Parathyroid adenoma (tissue), 2 donors: ENCODE data around the gene UGT1A8.

ENCODE experiments used
- H2AFZ ChIP-seq: fragments of 300-600 bp; sonication (generic); one replicate; pipeline ENCODE4 v1.7.0; 2017; ENCODE audit warnings: antibody characterized with exemption, mild to moderate bottlenecking
- H3K27ac ChIP-seq: fragments of 300-600 bp; sonication (generic); one replicate; pipeline ENCODE4 v1.7.0; 2017
- H3K27me3 ChIP-seq: fragments of 300-600 bp; sonication (generic); one replicate; pipeline ENCODE4 v1.7.0; 2017; ENCODE audit warnings: low read length; ENCODE audit not compliant: control insufficient read depth, insufficient read depth
- H3K36me3 ChIP-seq: fragments of 300-600 bp; sonication (generic); one replicate; pipeline ENCODE4 v1.7.0; 2017; ENCODE audit warnings: low read length; ENCODE audit not compliant: control insufficient read depth, insufficient read depth
- H3K4me1 ChIP-seq: fragments of 300-600 bp; sonication (generic); one replicate; pipeline ENCODE4 v1.7.0; 2017; ENCODE audit warnings: control low read depth
- H3K4me2 ChIP-seq: fragments of 300-600 bp; sonication (generic); one replicate; pipeline ENCODE4 v1.7.0; 2017; ENCODE audit warnings: low read length
- H3K4me3 ChIP-seq: fragments of 300-600 bp; sonication (generic); one replicate; pipeline ENCODE4 v1.7.0; 2017; ENCODE audit warnings: low read depth, low read length
- H3K79me2 ChIP-seq: fragments of 300-600 bp; sonication (generic); one replicate; pipeline ENCODE4 v1.7.0; 2017; ENCODE audit warnings: control low read depth
- H3K9ac ChIP-seq: fragments of 300-600 bp; sonication (generic); one replicate; pipeline ENCODE4 v1.7.0; 2017; ENCODE audit warnings: mild to moderate bottlenecking
- H3K9me3 ChIP-seq: fragments of 300-600 bp; sonication (generic); one replicate; pipeline ENCODE4 v1.7.0; 2017; ENCODE audit warnings: low read length; ENCODE audit not compliant: control insufficient read depth
- CTCF ChIP-seq: fragments of 300-600 bp; sonication (generic); IDR thresholded peaks from one replicate; pipeline ENCODE4 v1.7.0; 2017; ENCODE audit warnings: antibody characterized with exemption, mild to moderate bottlenecking
- donor health status: primary hyperparathyroidism.

Gene UGT1A8

DNA sequence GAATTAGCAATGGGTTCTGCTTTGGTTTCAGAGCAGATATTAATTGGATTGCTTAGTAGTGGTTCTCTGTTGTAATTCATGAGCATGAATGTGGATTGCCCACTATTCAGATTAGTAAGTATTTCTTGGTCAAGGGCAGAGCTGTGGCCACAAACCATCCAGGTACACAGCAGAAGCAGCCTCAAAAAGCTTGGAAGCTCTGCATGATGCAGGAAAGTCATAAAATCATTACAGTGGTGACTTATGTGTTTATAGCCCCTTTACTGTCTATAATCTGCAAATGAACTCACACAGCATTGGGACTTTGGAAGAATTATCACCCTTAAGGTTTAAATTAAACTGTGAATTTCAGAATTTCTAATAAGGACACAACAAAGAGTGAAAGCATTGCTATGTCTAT lies 140.7 kb downstream of the UGT1A8 start:
- no peak overlapping the region for H3K27ac ChIP-seq
- no peak overlapping the region for H2AFZ ChIP-seq
- H3K36me3 ChIP-seq, result no peaks in the 10 kb centered on the region
- H3K27me3 ChIP-seq, result no peaks in the 10 kb centered on the region
- no peak overlapping the region for H3K9ac ChIP-seq
- H3K4me2 ChIP-seq, result no peak overlapping the region
- no peaks in the 10 kb centered on the region for H3K4me1 ChIP-seq
- H3K9me3 ChIP-seq, result no peaks in the 10 kb centered on the region
- no peak for TF ChIP-seq CTCF
- H3K4me3 ChIP-seq, result no peak overlapping the region
- no peaks in the 10 kb centered on the region for H3K79me2 ChIP-seq

- Histone ChIP-seq H3K36me3 (no peaks in the 10 kb centered on the region), H3K9ac (no peak overlapping the region), H3K79me2 (no peaks in the 10 kb centered on the region), H3K9me3 (no peaks in the 10 kb centered on the region), H3K4me1 (no peaks in the 10 kb centered on the region), H2AFZ (no peak overlapping the region), H3K4me3 (no peak overlapping the region), H3K27me3 (no peaks in the 10 kb centered on the region), H3K27ac (no peak overlapping the region), H3K4me2 (no peak overlapping the region)
- no peak for TF ChIP-seq CTCF
These were observed 141.4 kb downstream of the UGT1A8 start for GRCh38 chr2:233758849-233759248.

DNA sequence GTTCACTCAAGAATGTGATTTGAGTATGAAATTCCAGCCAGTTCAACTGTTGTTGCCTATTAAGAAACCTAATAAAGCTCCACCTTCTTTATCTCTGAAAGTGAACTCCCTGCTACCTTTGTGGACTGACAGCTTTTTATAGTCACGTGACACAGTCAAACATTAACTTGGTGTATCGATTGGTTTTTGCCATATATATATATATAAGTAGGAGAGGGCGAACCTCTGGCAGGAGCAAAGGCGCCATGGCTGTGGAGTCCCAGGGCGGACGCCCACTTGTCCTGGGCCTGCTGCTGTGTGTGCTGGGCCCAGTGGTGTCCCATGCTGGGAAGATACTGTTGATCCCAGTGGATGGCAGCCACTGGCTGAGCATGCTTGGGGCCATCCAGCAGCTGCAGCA lies 142.6 kb downstream of the UGT1A8 start, which contains the start of gene UGT1A1:
TSS of gene UGT1A1 (plus strand) at position 228 of the 400 bp plus-strand sequence. CDS start at position 246, 18 bp downstream.
- Histone ChIP-seq H3K9me3 (no peaks in the 10 kb centered on the region), H3K4me3 (no peak within 1 kb of the TSS), H3K79me2 (no peaks in the 10 kb centered on the region), H3K36me3 (no peaks in the 10 kb centered on the region), H3K9ac (no peak within 1 kb of the TSS), H3K4me2 (no peak within 1 kb of the TSS), H2AFZ (no peak within 1 kb of the TSS), H3K4me1 (no peaks in the 10 kb centered on the region), H3K27me3 (no peaks in the 10 kb centered on the region), H3K27ac (no peak within 1 kb of the TSS)
- no peak for TF ChIP-seq CTCF

GRCh38 chr2:233761040-233761769 lies 143.8 kb downstream of the UGT1A8 start:
- Histone ChIP-seq H3K4me3 (no peak overlapping the region), H2AFZ (no peak overlapping the region)

More at GRCh38 chr2:233761040-233761769, 143.8 kb downstream of the UGT1A8 start:
- Histone ChIP-seq H3K9ac (no peak overlapping the region), H3K4me1 (no peaks in the 10 kb centered on the region), H3K9me3 (no peaks in the 10 kb centered on the region), H3K27me3 (no peaks in the 10 kb centered on the region), H3K79me2 (no peaks in the 10 kb centered on the region), H3K4me2 (no peak overlapping the region), H3K27ac (no peak overlapping the region), H3K36me3 (no peaks in the 10 kb centered on the region)
- no peak for TF ChIP-seq CTCF
